HFFc6 (cell line): ENCODE data around the gene F12. TPM values are rescaled to one million over a fixed set of nuclear protein-coding genes. Genes with fewer than 3 reads are reported as not detected.

ENCODE experiments used
- DNase-seq: peaks from one replicate; pipeline ENCODE4 v3.0.0-alpha.2; 2018
- H3K27ac Mint-ChIP-seq: 2 replicates; pipeline ENCODE4 v1.8.0; 2020; ENCODE audit warnings: mild to moderate bottlenecking, mixed read lengths
- H3K27me3 Mint-ChIP-seq: 2 replicates; pipeline ENCODE4 v1.8.0; 2021; ENCODE audit warnings: mild to moderate bottlenecking, moderate library complexity, mixed read lengths; ENCODE audit not compliant: insufficient read depth
- H3K36me3 Mint-ChIP-seq: 2 replicates; pipeline ENCODE4 v1.8.0; 2021; ENCODE audit warnings: low read depth, mixed read lengths
- H3K4me1 Mint-ChIP-seq: 2 replicates; pipeline ENCODE4 v1.8.0; 2020; ENCODE audit warnings: low read depth, mixed read lengths
- H3K4me3 Mint-ChIP-seq: 2 replicates; pipeline ENCODE4 v1.8.0; 2020; ENCODE audit warnings: mild to moderate bottlenecking, moderate library complexity, mixed read lengths
- H3K9me3 Mint-ChIP-seq: 2 replicates; pipeline ENCODE4 v1.8.0; 2020; ENCODE audit warnings: mild to moderate bottlenecking, mixed read lengths
- CTCF ChIP-seq: fragments of 200-600 bp; sonication (generic); IDR thresholded peaks from 2 replicates; pipeline ENCODE4 v1.5.0; 2021; ENCODE audit warnings: antibody characterized with exemption, mild to moderate bottlenecking
- total RNA-seq, 6 experiments: library from RNA; stranded (reverse); fragmentation: NEBNext Ultra II Directional; extraction: Animal tissue kit (Norgen Biotek cat#: 25700); gene quantifications; 2 replicates in 1 of 6; 3 replicates in 5 of 6; pipeline ENCODE4 v1.2.3, GENCODE V29; 2021

F12 gene
- total RNA-seq, 6 experiments from 2014 or later = 0.63 to 1.2 (median 0.87) TPM

- Mint-ChIP-seq H3K27me3 (peaks cover 2% of the 10 kb centered on the region), H3K27ac (no peak overlapping the region), H3K4me1 (peaks cover 16% of the 10 kb centered on the region), H3K4me3 (no peak overlapping the region), H3K9me3 (no peaks in the 10 kb centered on the region), H3K36me3 (peaks cover under 1% of the 10 kb centered on the region; the same call in 1 of the 2 replicates)
- no peak for DNase-seq
- TF ChIP-seq CTCF = no peak
These were observed 22.9 kb upstream of the F12 start for GRCh38 chr5:177432143-177432838.

GRCh38 chr5:177431317-177432142 lies 22.2 kb upstream of the F12 start:
- Mint-ChIP-seq H3K27me3 (peaks cover 2% of the 10 kb centered on the region), H3K27ac (no peak overlapping the region), H3K9me3 (no peaks in the 10 kb centered on the region), H3K4me3 (no peak overlapping the region), H3K4me1 (peaks cover 18% of the 10 kb centered on the region), H3K36me3 (no peaks in the 10 kb centered on the region; the same call in 1 of the 2 replicates)
- DNase-seq = no peak
- no peak for TF ChIP-seq CTCF

- peaks cover 2% of the 10 kb centered on the region for H3K27me3 Mint-ChIP-seq
- no peak overlapping the region for H3K27ac Mint-ChIP-seq
- peaks cover 18% of the 10 kb centered on the region for H3K4me1 Mint-ChIP-seq
- H3K36me3 Mint-ChIP-seq = no peaks in the 10 kb centered on the region; the same call in 1 of the 2 replicates
- DNase-seq = no peak
- no peak for TF ChIP-seq CTCF
- no peak overlapping the region for H3K4me3 Mint-ChIP-seq
- H3K9me3 Mint-ChIP-seq = no peaks in the 10 kb centered on the region
These were observed 21.6 kb upstream of the F12 start for GRCh38 chr5:177430972-177431316.

GRCh38 chr5:177430140-177430951 lies 21.0 kb upstream of the F12 start:
- Mint-ChIP-seq H3K36me3 (no peaks in the 10 kb centered on the region; the same call in 1 of the 2 replicates), H3K9me3 (no peaks in the 10 kb centered on the region), H3K27ac (no peak overlapping the region)

More at GRCh38 chr5:177430140-177430951, 21.0 kb upstream of the F12 start:
- DNase-seq = no peak
- TF ChIP-seq CTCF = no peak
- Mint-ChIP-seq H3K27me3 (peaks cover 2% of the 10 kb centered on the region), H3K4me3 (no peak overlapping the region), H3K4me1 (peaks cover 23% of the 10 kb centered on the region)
